Panc1 (cell line): ENCODE data around the gene SMAD7. TPM values are rescaled to one million over a fixed set of nuclear protein-coding genes. Genes with fewer than 3 reads are reported as not detected.

ENCODE experiments used
- ATAC-seq: fragments of 200-7000 bp; cut with Tn5 transposase; 2 replicates; pipeline ENCODE4 v1.9.1; 2020; ENCODE audit warnings: mild to moderate bottlenecking, moderate library complexity
- BruUV-seq: library from RNA; stranded (reverse); fragments of 400-500 nt; replicated peaks from 2 replicates; lab custom pipeline; 2021; lab: Mats Ljungman, UMichigan
- CTCF ChIA-PET: fragments of 300-600 bp; sonication (Branson Sonifier 250); formaldehyde crosslinking; loops from one replicate; lab custom pipeline; 2022; ENCODE audit warnings: antibody characterized with exemption; lab: Charles Lee
- POLR2A ChIA-PET: fragments of 300-600 bp; sonication (Branson Sonifier 250); formaldehyde crosslinking; loops from one replicate; lab custom pipeline; 2022; ENCODE audit warnings: antibody characterized with exemption; lab: Charles Lee
- DNase-seq: peaks from one replicate; pipeline ENCODE4 v3.0.0-alpha.2; 2010; ENCODE audit warnings: low read depth, low spot score
- H3K27ac ChIP-seq: 2 replicates; pipeline ENCODE4 v1.5.1; 2011; ENCODE audit warnings: mild to moderate bottlenecking, low read length, inconsistent platforms
- H3K27me3 ChIP-seq: fragments of 200-500 bp; sonication (Bioruptor generic); 2 replicates; pipeline ENCODE4 v1.6.0; 2014; ENCODE audit warnings: low read length, inconsistent platforms; ENCODE audit not compliant: control insufficient read depth, insufficient read depth
- H3K36me3 ChIP-seq: fragments of 200-500 bp; sonication (Bioruptor generic); 2 replicates; pipeline ENCODE4 v1.5.1; 2014; ENCODE audit warnings: inconsistent platforms, mild to moderate bottlenecking, low read length, moderate library complexity; ENCODE audit not compliant: control insufficient read depth, insufficient read depth
- H3K4me1 ChIP-seq: 2 replicates; pipeline ENCODE4 v1.5.1; 2011; ENCODE audit warnings: inconsistent platforms, mild to moderate bottlenecking, low read length, moderate library complexity; ENCODE audit not compliant: control insufficient read depth, insufficient read depth
- H3K4me3 ChIP-seq, 2 experiments: 2 replicates each; pipeline ENCODE4 v1.5.1; 2011 to 2012; ENCODE audit warnings: low read depth in 2 of 2, low read length in 2 of 2, mild to moderate bottlenecking in 2 of 2, inconsistent platforms in 1 of 2, moderate library complexity in 1 of 2
- H3K9me3 ChIP-seq: fragments of 200-500 bp; sonication (Bioruptor generic); 2 replicates; pipeline ENCODE4 v1.5.1; 2014; ENCODE audit warnings: low read depth, mild to moderate bottlenecking, inconsistent platforms, low read length, moderate library complexity; ENCODE audit not compliant: control insufficient read depth, insufficient read depth
- POLR2AphosphoS5 ChIP-seq: IDR thresholded peaks from 2 replicates; pipeline ENCODE4 v1.6.1; 2012; ENCODE audit warnings: mild to moderate bottlenecking, low read depth, low read length, moderate library complexity
- REST ChIP-seq, 2 experiments: IDR thresholded peaks; 2 replicates each; pipeline ENCODE4 v1.6.1; 2011 to 2012; ENCODE audit warnings: low read depth in 2 of 2, control low read depth in 1 of 2, low read length in 1 of 2, mild to moderate bottlenecking in 1 of 2, moderate library complexity in 1 of 2; ENCODE audit not compliant: insufficient read depth in 1 of 2
- SIN3A ChIP-seq: IDR thresholded peaks from 2 replicates; pipeline ENCODE4 v1.6.1; 2012; ENCODE audit warnings: low read depth, mild to moderate bottlenecking, low read length, moderate library complexity, borderline replicate concordance; ENCODE audit not compliant: insufficient read depth
- TCF7L2 ChIP-seq: IDR thresholded peaks from 2 replicates; pipeline ENCODE4 v1.6.1; 2011; ENCODE audit warnings: mild to moderate bottlenecking, low read depth, low read length, inconsistent platforms
- in situ Hi-C: cut with HindIII; loops from 2 replicates; pipeline ENCODE4 v1.10.0; 2016; ENCODE audit warnings: low sequenced_read_pairs, low pct_unique_long_range_greater_than_20kb
- intact Hi-C: fragments of 100-400 bp; cut with micrococcal nuclease; formaldehyde crosslinking; loops from one replicate; pipeline ENCODE4 v1.10.0; 2022; ENCODE audit not compliant: unreplicated experiment
- total RNA-seq: library from RNA; stranded (reverse); gene quantifications from one replicate; pipeline ENCODE4 v1.2.1, GENCODE V29; 2021; ENCODE audit not compliant: unreplicated experiment
- TF ChIP-seq, protein P1 (sequence below): fragments of 450-650 bp; IDR thresholded peaks from 2 replicates; pipeline ENCODE4 v1.5.1; 2017; ENCODE audit warnings: mild to moderate bottlenecking

The SMAD7 gene
- total RNA-seq, 1 experiment from 2014 or later: 21.3 TPM

DNA sequence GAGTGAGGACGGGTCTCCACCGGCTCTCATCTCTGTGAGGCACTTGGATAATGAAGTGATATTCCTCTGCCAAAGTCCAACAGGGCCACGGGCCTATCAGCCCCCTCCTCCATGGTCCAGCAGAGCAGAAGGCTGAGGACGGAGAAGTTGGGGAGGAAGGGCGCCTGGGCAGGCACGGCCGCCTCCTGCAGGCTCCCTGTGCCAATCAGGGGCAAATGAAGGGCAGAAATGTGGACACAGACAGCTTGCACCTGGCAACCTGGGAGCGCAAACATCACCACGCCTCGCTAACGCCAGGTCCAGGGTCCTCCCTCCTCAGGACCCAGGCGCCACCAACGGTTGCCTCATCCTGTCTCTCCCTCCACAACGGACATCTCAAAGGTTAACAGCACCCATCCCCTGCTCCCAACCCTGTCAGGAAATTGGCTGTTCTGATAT is 24.3 kb downstream of the SMAD7 start (continued):
- TF ChIP-seq, protein P1, sequence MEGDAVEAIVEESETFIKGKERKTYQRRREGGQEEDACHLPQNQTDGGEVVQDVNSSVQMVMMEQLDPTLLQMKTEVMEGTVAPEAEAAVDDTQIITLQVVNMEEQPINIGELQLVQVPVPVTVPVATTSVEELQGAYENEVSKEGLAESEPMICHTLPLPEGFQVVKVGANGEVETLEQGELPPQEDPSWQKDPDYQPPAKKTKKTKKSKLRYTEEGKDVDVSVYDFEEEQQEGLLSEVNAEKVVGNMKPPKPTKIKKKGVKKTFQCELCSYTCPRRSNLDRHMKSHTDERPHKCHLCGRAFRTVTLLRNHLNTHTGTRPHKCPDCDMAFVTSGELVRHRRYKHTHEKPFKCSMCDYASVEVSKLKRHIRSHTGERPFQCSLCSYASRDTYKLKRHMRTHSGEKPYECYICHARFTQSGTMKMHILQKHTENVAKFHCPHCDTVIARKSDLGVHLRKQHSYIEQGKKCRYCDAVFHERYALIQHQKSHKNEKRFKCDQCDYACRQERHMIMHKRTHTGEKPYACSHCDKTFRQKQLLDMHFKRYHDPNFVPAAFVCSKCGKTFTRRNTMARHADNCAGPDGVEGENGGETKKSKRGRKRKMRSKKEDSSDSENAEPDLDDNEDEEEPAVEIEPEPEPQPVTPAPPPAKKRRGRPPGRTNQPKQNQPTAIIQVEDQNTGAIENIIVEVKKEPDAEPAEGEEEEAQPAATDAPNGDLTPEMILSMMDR: no peak

GRCh38 chr18:48925491-48925780 is 25.3 kb downstream of the SMAD7 start:
- H3K9me3 ChIP-seq: no peaks in the 10 kb centered on the region
- ChIA-PET POLR2A (interaction anchor here (0.7 to 1.2 kb wide), 2 partner anchors 9 to 39 kb away, joined by 6 to 8 read pairs; no protein-coding TSS in a partner anchor), CTCF (interaction anchor here (0.7 to 0.8 kb wide), 2 partner anchors 22 to 100 kb away, joined by 3 read pairs; no protein-coding TSS in a partner anchor)
- no peak overlapping the region for H3K4me3 ChIP-seq
- no TSS peak for BruUV-seq
- ATAC-seq (no peak), DNase-seq (no peak)
- H3K27me3 ChIP-seq: no peaks in the 10 kb centered on the region
- peak overlapping the region; percentile 99 for H3K27ac ChIP-seq
- in situ Hi-C loops (no loop called here), intact Hi-C loops (loop anchor here (10.0 kb wide), 1 partner anchor 141 kb away; no protein-coding TSS in a partner anchor)
- TF ChIP-seq SIN3A: no peak
- H3K4me1 ChIP-seq: peaks cover 82% of the 10 kb centered on the region
- H3K36me3 ChIP-seq: no peaks in the 10 kb centered on the region

GRCh38 chr18:48924630-48925490 is 25.9 kb downstream of the SMAD7 start:
- intact Hi-C loops: loop anchor here (10.0 kb wide), 1 partner anchor 140 kb away; no protein-coding TSS in a partner anchor
- no peaks in the 10 kb centered on the region for H3K27me3 ChIP-seq
- peak; percentile 11; the same call in 1 of the 2 replicates for ATAC-seq
- TF ChIP-seq TCF7L2: no peak
- peak overlapping the region in 1 of 2 experiments; percentile 14; a peak in 1 of 4 replicates for H3K4me3 ChIP-seq
- POLR2A ChIA-PET: interaction anchor here (0.7 to 1.2 kb wide), 3 partner anchors 10 to 132 kb away, joined by 4 to 8 read pairs (median 6); no protein-coding TSS in a partner anchor
- H3K9me3 ChIP-seq: no peaks in the 10 kb centered on the region
- peaks cover 81% of the 10 kb centered on the region for H3K4me1 ChIP-seq
- peak overlapping the region; percentile 99 for H3K27ac ChIP-seq
- BruUV-seq: no TSS peak
- no peaks in the 10 kb centered on the region; the same call in 1 of the 2 replicates for H3K36me3 ChIP-seq
- in situ Hi-C loops: loop anchor here (5.0 kb wide), 1 partner anchor 83 kb away; no protein-coding TSS in a partner anchor
- no peak for DNase-seq
- CTCF ChIA-PET: interaction anchor here (0.7 to 0.8 kb wide), 2 partner anchors 21 to 101 kb away, joined by 3 read pairs; no protein-coding TSS in a partner anchor

GRCh38 chr18:48923746-48924629 is 26.8 kb downstream of the SMAD7 start:
- in situ Hi-C loops (loop anchor here (5.0 kb wide), 1 partner anchor 82 kb away; no protein-coding TSS in a partner anchor), intact Hi-C loops (loop anchor here (10.0 kb wide), 1 partner anchor 139 kb away; no protein-coding TSS in a partner anchor)
- CTCF ChIA-PET: no interaction called here
- H3K9me3 ChIP-seq: no peaks in the 10 kb centered on the region
- BruUV-seq: no TSS peak
- H3K4me1 ChIP-seq: peaks cover 73% of the 10 kb centered on the region
- no peaks in the 10 kb centered on the region; the same call in 1 of the 2 replicates for H3K36me3 ChIP-seq
- ATAC-seq: peak; percentile 33; the same call in 1 of the 2 replicates
- no peak for DNase-seq
- POLR2A ChIA-PET: no interaction called here
- H3K27ac ChIP-seq: peak overlapping the region; percentile 99
- peak overlapping the region in 1 of 2 experiments; percentile 27; a peak in 1 of 4 replicates for H3K4me3 ChIP-seq
- H3K27me3 ChIP-seq: no peaks in the 10 kb centered on the region
- TF ChIP-seq REST (IDR thresholded peaks at IDR 0.05; ENCODE audit: insufficient read depth in 1 of 2, low read depth in 2 of 2, low read length in 1 of 2) (no peak), SIN3A (no peak), POLR2AphosphoS5 (no peak), TCF7L2 (no peak)
- TF ChIP-seq, protein P1: no peak
